Lower leg skin (tissue), 3 donors: Measurements from ENCODE around the gene KITLG.

Experiments
- POLR2A ChIP-seq, 2 donors: fragments of 450-650 bp; IDR thresholded peaks; one replicate each; pipeline ENCODE4 v1.6.1; 2016 to 2017; ENCODE audit warnings: antibody characterized with exemption in 2 of 2, mild to moderate bottlenecking in 1 of 2, moderate library complexity in 1 of 2
- TF ChIP-seq, protein P1 (sequence below), 3 donors: fragments of 450-650 bp; IDR thresholded peaks; one replicate each; pipeline ENCODE4 v1.5.1; 2016; ENCODE audit warnings: antibody characterized with exemption in 3 of 3, mild to moderate bottlenecking in 3 of 3, moderate library complexity in 2 of 3

GRCh38 chr12:88538250-88538649 lies 42.0 kb downstream of the KITLG start:
- TF ChIP-seq, protein P1, sequence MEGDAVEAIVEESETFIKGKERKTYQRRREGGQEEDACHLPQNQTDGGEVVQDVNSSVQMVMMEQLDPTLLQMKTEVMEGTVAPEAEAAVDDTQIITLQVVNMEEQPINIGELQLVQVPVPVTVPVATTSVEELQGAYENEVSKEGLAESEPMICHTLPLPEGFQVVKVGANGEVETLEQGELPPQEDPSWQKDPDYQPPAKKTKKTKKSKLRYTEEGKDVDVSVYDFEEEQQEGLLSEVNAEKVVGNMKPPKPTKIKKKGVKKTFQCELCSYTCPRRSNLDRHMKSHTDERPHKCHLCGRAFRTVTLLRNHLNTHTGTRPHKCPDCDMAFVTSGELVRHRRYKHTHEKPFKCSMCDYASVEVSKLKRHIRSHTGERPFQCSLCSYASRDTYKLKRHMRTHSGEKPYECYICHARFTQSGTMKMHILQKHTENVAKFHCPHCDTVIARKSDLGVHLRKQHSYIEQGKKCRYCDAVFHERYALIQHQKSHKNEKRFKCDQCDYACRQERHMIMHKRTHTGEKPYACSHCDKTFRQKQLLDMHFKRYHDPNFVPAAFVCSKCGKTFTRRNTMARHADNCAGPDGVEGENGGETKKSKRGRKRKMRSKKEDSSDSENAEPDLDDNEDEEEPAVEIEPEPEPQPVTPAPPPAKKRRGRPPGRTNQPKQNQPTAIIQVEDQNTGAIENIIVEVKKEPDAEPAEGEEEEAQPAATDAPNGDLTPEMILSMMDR (IDR thresholded peaks at IDR 0.05): no peak
- no peak for TF ChIP-seq POLR2A (IDR thresholded peaks at IDR 0.05)
